NOMO-1 treated with dmso at 0.1 percent for 144 hours (cell line): ENCODE measurements around the gene PRKG1.

ENCODE experiments used
- DNase-seq: peaks from one replicate; lab custom pipeline; 2025; ENCODE audit not compliant: unreplicated experiment; lab: John Stamatoyannopoulos, UW

Gene PRKG1

DNA sequence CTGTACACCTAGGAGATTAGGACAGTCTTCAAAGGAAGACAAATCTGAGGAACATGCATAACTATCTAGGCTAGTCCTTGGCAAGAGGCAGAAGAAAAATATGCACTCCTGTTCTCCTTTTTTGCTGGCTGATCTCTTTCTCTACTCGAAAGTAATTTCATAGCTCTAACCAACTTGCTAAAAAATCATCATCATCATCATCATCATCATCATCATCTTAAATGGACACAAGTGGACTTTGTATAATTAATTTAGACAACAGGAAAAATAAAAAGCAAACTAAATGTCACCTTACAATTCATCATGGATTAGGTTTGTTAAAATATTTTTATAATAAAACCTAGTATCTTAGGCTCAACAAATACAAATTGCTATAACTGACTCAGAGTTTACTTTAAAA is 1192.6 kb downstream of the PRKG1 start:
- no peak for DNase-seq

GRCh38 chr10:52268790-52269189 is 1194.5 kb downstream of the PRKG1 start:
- no peak for DNase-seq

- DNase-seq, result no peak
These were observed 1194.9 kb downstream of the PRKG1 start for GRCh38 chr10:52269233-52269632.

GRCh38 chr10:52276163-52276562 is 1201.9 kb downstream of the PRKG1 start:
- no peak for DNase-seq

DNA sequence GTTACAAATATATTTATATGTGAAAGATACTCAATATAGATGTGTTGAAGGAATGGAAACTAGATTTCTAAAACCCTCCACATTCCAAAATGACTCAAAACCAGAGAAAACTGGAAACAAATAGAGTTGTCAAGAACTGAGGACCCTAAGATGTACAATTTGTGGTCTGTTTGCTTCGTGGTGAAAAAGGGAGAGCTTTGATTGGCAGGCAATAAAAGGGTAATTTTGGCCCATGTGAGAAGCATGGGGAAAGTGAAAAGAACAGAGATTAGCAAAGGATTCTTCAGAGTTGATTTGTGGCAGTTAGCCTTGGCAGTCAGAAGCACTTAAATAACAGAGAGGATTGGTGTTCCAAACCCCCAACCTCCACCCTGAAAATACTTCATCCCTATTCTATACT is 1202.7 kb downstream of the PRKG1 start:
- no peak for DNase-seq

DNA sequence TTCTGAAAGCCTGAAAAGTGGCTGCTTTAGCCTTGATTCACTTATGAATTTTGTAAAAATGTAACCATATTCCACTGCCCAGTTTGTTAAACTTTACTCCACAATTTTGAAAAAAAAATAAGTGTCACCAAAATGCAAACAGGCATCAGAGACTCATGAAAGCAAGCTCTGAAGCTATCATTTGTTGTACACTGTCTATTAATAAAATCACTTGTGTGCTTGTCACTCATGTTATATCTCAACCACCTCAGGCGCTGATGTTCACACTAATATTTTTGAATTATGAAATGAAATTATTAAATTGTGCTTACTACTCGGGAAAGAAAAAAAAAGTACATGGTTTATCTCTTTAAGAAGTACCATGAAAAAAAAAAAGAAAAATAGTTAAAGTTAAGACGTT is 1205.3 kb downstream of the PRKG1 start:
- no peak for DNase-seq

DNA sequence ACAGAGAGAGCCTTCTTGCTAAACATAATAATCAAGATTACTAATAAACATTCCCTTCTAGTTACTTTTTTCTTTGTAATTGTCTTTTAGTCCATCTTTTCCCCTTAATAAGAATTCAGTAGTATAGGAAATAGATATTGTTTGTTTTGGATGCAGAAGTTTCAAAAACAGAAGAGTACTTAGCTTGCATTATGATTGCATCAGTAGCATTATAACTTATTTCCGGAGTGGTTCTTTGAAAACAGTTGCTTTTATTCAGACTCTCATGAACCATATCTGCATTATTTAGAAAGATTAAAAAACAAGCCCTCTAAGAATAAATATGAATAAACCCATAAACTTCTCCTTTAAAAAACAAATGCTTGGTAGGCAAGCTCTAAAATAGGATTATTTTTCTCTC is 1205.8 kb downstream of the PRKG1 start:
- DNase-seq, result no peak

DNA sequence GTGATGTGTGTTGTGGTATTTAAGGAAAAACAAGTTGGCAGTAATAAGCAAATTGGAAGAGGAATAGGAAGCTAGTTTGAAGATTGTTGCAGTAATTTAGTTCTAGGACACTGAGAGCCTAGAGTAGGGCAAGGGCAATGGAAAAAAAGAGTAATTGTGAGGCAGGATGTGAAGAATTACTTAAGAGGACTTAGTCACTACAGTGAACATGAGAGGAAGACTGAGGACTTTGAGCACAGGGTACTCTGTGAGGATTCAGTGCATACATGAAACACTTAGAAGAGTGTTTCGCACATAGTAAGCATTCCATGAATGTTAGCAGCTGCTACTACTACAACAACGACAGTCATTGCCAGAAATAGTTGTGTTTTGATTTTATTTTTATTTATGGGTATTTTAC is 1208.9 kb downstream of the PRKG1 start:
- DNase-seq, result no peak

DNA sequence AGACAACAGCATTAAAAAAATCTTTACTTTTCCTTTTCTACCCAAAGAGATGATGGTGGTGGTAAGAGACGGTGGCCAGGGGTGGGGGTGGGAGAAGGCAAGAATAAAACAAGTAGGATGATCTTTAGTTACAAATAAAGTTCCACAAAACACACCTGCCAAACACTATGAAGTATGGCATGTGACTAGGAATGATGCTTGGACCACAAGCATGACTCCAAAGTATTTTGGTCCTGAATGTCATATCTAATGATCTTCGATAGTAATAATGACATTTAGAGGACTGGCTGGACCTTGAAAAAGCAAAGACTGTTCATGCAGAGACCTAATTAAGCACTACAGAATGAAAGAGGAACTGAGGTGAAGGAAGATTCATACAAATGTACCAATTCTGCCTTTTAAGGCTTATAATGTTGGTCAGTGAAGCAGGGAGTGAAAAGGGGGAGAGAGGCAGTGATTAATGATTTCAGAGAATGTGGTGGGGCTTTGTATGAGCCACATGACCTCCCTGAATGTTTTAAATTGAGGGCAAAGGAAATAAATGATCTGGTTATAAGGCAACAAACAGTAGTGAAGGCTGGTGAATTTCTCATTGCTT is 1210.2 kb downstream of the PRKG1 start:
- DNase-seq, result no peak

- no peak for DNase-seq
These were observed 1213.6 kb downstream of the PRKG1 start for GRCh38 chr10:52287866-52288265.

- DNase-seq, result no peak
These were observed 1223.5 kb downstream of the PRKG1 start for GRCh38 chr10:52297747-52298146.

GRCh38 chr10:52300599-52301277 is 1226.5 kb downstream of the PRKG1 start:
- DNase-seq, result no peak

- DNase-seq, result peak; percentile 37
These were observed 1234.2 kb downstream of the PRKG1 start for GRCh38 chr10:52308251-52309031.

DNA sequence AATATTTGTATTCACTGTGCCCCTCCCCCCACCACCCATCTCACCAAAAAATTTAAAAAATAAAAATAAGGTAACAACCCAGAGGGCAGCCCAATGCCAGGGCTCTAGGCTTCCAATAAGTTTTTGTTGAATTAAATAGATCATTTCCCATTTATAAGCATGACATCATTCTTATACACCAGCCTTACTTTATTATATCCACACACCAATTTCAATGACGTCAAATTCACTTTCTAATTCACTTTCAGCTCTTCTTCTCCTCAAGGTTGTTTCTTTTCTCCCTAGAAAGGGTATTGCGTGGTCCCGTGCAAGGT is 1238.6 kb downstream of the PRKG1 start:
- no peak for DNase-seq

DNA sequence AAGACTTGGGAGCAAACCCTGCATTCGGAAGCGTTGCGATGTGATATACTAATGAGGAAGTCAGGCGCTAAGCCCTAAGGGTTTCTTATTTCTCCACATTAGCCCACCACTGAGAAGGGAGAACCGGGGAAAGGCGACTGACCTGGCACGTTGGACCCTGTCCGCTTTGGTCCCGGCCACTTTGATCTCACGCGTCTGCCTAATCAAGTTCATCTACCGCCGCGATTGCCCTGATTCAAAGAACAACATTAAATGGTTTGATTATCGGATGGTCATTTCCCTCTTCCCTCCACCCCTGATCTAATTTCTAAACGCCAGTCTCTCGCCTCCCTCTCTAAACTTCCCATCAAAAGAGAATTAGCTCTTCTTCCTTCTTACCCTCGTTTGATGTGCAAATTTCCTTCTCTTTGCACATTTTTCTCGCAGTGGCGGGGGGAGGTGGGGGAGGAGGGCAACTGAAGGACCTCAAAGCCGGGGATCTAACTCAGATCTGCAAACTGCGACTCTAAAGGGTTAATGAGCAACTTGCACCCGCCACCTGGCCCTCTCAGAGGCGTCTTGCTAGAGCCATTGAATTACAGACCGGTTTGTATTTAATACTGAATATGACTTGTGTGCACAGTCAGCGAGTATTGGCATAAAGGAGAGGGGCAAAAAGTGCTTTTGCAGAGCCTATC is 1239.1 kb downstream of the PRKG1 start:
- DNase-seq, result no peak

DNA sequence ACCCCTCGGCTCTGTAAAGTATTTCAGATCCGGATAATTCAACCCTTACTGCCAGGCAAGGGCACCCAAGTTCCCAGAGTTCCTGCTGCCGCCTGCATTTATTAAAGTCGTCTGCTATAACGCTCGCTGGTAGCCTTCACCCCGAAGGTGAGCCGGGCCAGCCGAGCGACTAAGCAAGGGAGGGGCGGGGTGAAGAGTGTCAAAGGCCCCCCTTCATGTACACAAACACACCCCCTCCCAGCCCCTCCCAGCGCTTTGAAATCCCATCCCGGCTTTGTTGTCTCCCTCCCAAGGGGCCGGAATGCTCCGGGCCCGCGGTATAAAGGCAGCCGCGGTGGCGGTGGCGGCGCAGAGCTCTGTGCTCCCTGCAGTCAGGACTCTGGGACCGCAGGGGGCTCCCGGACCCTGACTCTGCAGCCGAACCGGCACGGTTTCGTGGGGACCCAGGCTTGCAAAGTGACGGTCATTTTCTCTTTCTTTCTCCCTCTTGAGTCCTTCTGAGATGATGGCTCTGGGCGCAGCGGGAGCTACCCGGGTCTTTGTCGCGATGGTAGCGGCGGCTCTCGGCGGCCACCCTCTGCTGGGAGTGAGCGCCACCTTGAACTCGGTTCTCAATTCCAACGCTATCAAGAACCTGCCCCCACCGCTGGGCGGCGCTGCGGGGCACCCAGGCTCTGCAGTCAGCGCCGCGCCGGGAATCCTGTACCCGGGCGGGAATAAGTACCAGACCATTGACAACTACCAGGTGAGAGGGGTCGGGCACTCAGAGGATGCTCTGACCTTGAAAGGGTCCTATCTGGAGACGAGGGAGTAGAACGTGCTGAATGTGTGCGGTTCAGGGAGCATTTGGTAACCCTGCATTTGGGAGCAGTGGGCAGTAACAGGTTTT is 1239.9 kb downstream of the PRKG1 start, which contains the start of gene DKK1:
DKK1 (plus strand) TSS at position 349 of the 889 bp plus-strand sequence; CDS start at position 503, 154 bp downstream.
- no peak for DNase-seq

- no peak for DNase-seq
These were observed 1240.7 kb downstream of the PRKG1 start for GRCh38 chr10:52314822-52315552.

DNA sequence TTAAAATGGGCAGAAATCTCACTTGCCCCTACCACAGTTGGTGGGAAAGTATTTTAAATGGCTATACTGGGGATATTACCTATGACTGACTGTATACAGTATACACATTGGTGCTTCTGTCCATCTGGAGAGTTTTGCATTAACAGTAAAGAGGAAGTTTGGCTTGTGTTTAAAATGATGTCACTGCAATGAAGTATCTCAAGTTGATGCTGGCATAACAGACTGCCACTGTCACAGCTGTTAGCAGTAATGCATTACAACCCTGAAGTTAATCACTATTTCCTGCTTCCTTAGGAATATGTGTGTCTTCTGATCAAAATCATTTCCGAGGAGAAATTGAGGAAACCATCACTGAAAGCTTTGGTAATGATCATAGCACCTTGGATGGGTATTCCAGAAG is 1241.7 kb downstream of the PRKG1 start:
- DNase-seq, result no peak

- DNase-seq, result no peak
These were observed 1242.2 kb downstream of the PRKG1 start for GRCh38 chr10:52316500-52316899.

DNA sequence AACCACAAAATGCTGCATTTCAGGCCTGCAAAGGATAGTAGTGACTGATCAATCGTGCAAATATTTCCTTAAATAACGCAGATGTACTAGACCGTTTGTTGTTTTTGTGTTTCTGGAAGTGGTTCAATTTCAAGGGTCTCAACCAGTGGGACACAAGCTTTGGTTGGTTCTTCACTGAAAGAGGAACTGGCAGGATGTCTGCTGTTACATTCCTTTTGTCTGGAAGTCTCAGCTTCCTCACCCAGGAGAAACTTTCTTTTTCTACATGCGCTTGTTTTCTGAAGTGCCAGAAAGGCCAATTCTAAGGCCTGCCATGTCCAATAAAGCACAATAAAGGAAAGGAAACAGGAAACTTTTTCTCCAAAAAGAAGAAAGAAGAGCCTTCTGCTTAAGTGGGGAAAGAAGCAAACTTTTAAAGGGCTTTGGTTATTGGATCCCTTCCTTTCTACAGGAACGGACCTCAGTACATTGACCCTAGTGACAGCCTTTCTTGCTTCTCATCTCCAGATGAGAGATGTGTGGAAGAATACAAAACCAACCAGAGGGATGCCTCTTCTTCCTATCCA is 1243.9 kb downstream of the PRKG1 start:
- DNase-seq, result no peak
